K562 (cell line): Measurements from ENCODE around the gene H2AZ2. TPM values are rescaled to one million over a fixed set of nuclear protein-coding genes. Genes with fewer than 3 reads are reported as not detected.

ENCODE experiments used
- ATAC-seq: fragments of 200-7000 bp; cut with Tn5 transposase; 3 replicates; pipeline ENCODE4 v1.9.1; 2020; ENCODE audit warnings: moderate library complexity
- BruUV-seq: library from RNA; stranded (reverse); fragments of 400-500 nt; replicated peaks from 2 replicates; lab custom pipeline; 2021; lab: Mats Ljungman, UMichigan
- CTCF ChIA-PET: fragments of 300-600 bp; formaldehyde crosslinking; extraction: SDS; loops from one replicate; lab custom pipeline; 2021; ENCODE audit warnings: low intra/inter-chr PET ratio; lab: Yijun Ruan, JAX
- POLR2A ChIA-PET: fragments of 300-600, 350-650 bp; sonication (Branson Sonifier 250); formaldehyde crosslinking; extraction: SDS; loops from one replicate; lab custom pipeline; 2021; ENCODE audit warnings: antibody characterized with exemption, inconsistent platforms; lab: Yijun Ruan, JAX
- DNase-seq, 4 experiments: peaks; one replicate each; pipeline versions ENCODE4 v3.0.0 to v3.0.0-alpha.2; 2011 to 2018; ENCODE audit warnings: low spot score in 3 of 4, mixed read lengths in 3 of 4; ENCODE audit errors: extremely low read depth in 1 of 4
- FAIRE-seq: peaks from 2 replicates; lab custom pipeline; 2011; peaks lifted over from hg19 to GRCh38; lab: Jason Lieb, UNC
- H2AFZ ChIP-seq: 2 replicates; pipeline ENCODE4 v1.6.0; 2011; ENCODE audit warnings: low read depth, low read length, control low read depth, inconsistent platforms
- H3K27ac ChIP-seq: fragments of 200-600 bp; 3 replicates; pipeline ENCODE4 v1.8.0; 2011; ENCODE audit warnings: low read depth, mild to moderate bottlenecking, control low read depth, inconsistent platforms, low read length, moderate library complexity, mixed read lengths; ENCODE audit errors: extremely low read depth
- H3K27me3 ChIP-seq, 2 experiments: fragments of 300-600 bp in 1 of 2; 2 replicates in 1 of 2; 3 replicates in 1 of 2; pipeline versions ENCODE4 v1.6.0 to v1.8.0; 2011; ENCODE audit warnings: inconsistent platforms in 2 of 2, low read length in 2 of 2, mild to moderate bottlenecking in 1 of 2, mixed read lengths in 1 of 2, moderate library complexity in 1 of 2; ENCODE audit not compliant: control insufficient read depth in 2 of 2, insufficient read depth in 2 of 2
- H3K36me3 ChIP-seq: fragments of 300-600 bp; 3 replicates; pipeline ENCODE4 v1.8.0; 2011; ENCODE audit warnings: mild to moderate bottlenecking, low read length, inconsistent platforms; ENCODE audit not compliant: control insufficient read depth, insufficient read depth
- H3K4me1 ChIP-seq, 2 experiments: fragments of 200-600 bp in 1 of 2; replicated peaks in 1 of 2; 2 replicates in 1 of 2; 3 replicates in 1 of 2; pipeline versions ENCODE4 v1.5.1 to v1.8.0; 2011; ENCODE audit warnings: inconsistent platforms in 2 of 2, low read length in 2 of 2, mild to moderate bottlenecking in 1 of 2, mixed read lengths in 1 of 2, moderate library complexity in 1 of 2; ENCODE audit not compliant: control insufficient read depth in 2 of 2, insufficient read depth in 2 of 2
- H3K4me2 ChIP-seq: 2 replicates; pipeline ENCODE4 v1.6.1; 2011; ENCODE audit warnings: low read length, control low read depth, inconsistent platforms, mixed read lengths; ENCODE audit not compliant: insufficient read depth
- H3K4me3 ChIP-seq: fragments of 200-600 bp; sonication (generic), shearing (Covaris generic); 2 replicates; pipeline ENCODE4 v1.5.1; 2016; ENCODE audit warnings: control low read depth, inconsistent platforms
- H3K79me2 ChIP-seq: fragments of 200-600 bp; 3 replicates; pipeline ENCODE4 v1.8.0; 2011; ENCODE audit warnings: low read length, inconsistent platforms; ENCODE audit not compliant: control insufficient read depth, insufficient read depth
- H3K9ac ChIP-seq, 2 experiments: 2 replicates each; pipeline versions ENCODE4 v1.6.0 to v1.6.1; 2011; ENCODE audit warnings: low read depth in 2 of 2, low read length in 2 of 2, control low read depth in 1 of 2, inconsistent platforms in 1 of 2, mild to moderate bottlenecking in 1 of 2, mixed read lengths in 1 of 2; ENCODE audit not compliant: insufficient read depth in 1 of 2
- H3K9me1 ChIP-seq: one replicate; pipeline ENCODE4 v1.6.0; 2011; ENCODE audit warnings: inconsistent platforms, mild to moderate bottlenecking, low read length, moderate library complexity; ENCODE audit not compliant: control insufficient read depth, insufficient read depth
- H3K9me3 ChIP-seq: replicated peaks from 2 replicates; pipeline ENCODE4 v1.5.1; 2011; ENCODE audit warnings: low read depth, low read length, inconsistent platforms; ENCODE audit not compliant: control insufficient read depth, insufficient read depth
- H4K20me1 ChIP-seq: replicated peaks from 2 replicates; pipeline ENCODE4 v1.6.1; 2011; ENCODE audit warnings: low read length, inconsistent platforms, mixed read lengths; ENCODE audit not compliant: control insufficient read depth, insufficient read depth
- ATF3 ChIP-seq, 2 experiments: fragments of 450-650 bp in 1 of 2; sonication (generic) in 1 of 2; formaldehyde crosslinking in 1 of 2; IDR thresholded peaks in 1 of 2; conservative IDR thresholded peaks in 1 of 2; 2 replicates each; pipeline versions ENCODE4 v1.6.1 to v1.8.1; 2016 to 2023; ENCODE audit warnings: mild to moderate bottlenecking in 2 of 2, moderate library complexity in 2 of 2, inconsistent platforms in 1 of 2, missing genetic modification reagents in 1 of 2
- CBX2 ChIP-seq: fragments of 200-600 bp; sonication (generic); IDR thresholded peaks from one replicate; pipeline ENCODE4 v1.6.1; 2012; ENCODE audit warnings: mild to moderate bottlenecking, low read length, inconsistent platforms; ENCODE audit not compliant: insufficient read depth, poor library complexity, severe bottlenecking
- CREB1 ChIP-seq, 2 experiments: sonication (generic) in 1 of 2; formaldehyde crosslinking in 1 of 2; IDR thresholded peaks; 2 replicates each; pipeline versions ENCODE4 v1.6.1 to v1.8.0; 2012 to 2022; ENCODE audit warnings: inconsistent platforms in 1 of 2, mild to moderate bottlenecking in 1 of 2, missing genetic modification reagents in 1 of 2, moderate library complexity in 1 of 2
- FIP1L1 ChIP-seq: fragments of 200-400 bp; formaldehyde crosslinking; IDR thresholded peaks from 2 replicates; pipeline ENCODE4 v1.6.1; 2018; ENCODE audit warnings: mild to moderate bottlenecking, low read depth, low read length; ENCODE audit not compliant: poor library complexity, severe bottlenecking
- KDM5B ChIP-seq: fragments of 200-600 bp; sonication (generic); IDR thresholded peaks from 2 replicates; pipeline ENCODE4 v1.6.1; 2012; ENCODE audit warnings: low read depth, mild to moderate bottlenecking, moderate library complexity, low read length, control low read depth, inconsistent platforms; ENCODE audit not compliant: insufficient replicate concordance
- MTF1 ChIP-seq: fragments of 250-450 bp; sonication (Bioruptor Pico); IDR thresholded peaks from 2 replicates; pipeline ENCODE4 v1.9.0; 2021; ENCODE audit warnings: moderate library complexity, mild to moderate bottlenecking, inconsistent platforms, borderline replicate concordance
- NCOA1 ChIP-seq: fragments of 450-650 bp; IDR thresholded peaks from 2 replicates; pipeline ENCODE4 v1.6.1; 2016; ENCODE audit warnings: low read depth
- NFYB ChIP-seq: IDR thresholded peaks from 2 replicates; pipeline ENCODE4 v1.6.1; 2011; ENCODE audit warnings: mild to moderate bottlenecking, moderate library complexity; ENCODE audit not compliant: insufficient read length; ENCODE audit errors: extremely low read depth
- OTX1 ChIP-seq: fragments of 450-650 bp; formaldehyde crosslinking; IDR thresholded peaks from 2 replicates; pipeline ENCODE4 v1.4.0; 2022; ENCODE audit warnings: mild to moderate bottlenecking
- ZNF12 ChIP-seq: sonication (generic); formaldehyde crosslinking; IDR thresholded peaks from 2 replicates; pipeline ENCODE4 v1.4.0; 2020; ENCODE audit warnings: mild to moderate bottlenecking, missing genetic modification reagents
- ZNF408 ChIP-seq: fragments of 250-450 bp; sonication (Bioruptor Pico); IDR thresholded peaks from 2 replicates; pipeline ENCODE4 v1.4.0; 2020; ENCODE audit warnings: low read depth, mild to moderate bottlenecking, moderate library complexity
- WGBS: fragments of 100-300 bp; shearing (Covaris generic); methylation state at CpG from one replicate; pipeline ENCODE4 v1.1.6; 2016; ENCODE audit warnings: low coverage, mixed read lengths; ENCODE audit not compliant: insufficient coverage; ENCODE audit errors: missing lambda C conversion rate; 5-methylcytosine and 5-hydroxymethylcytosine counted together
- in situ Hi-C: fragments of 300-500 bp; cut with MboI; formaldehyde crosslinking; loops from 4 replicates; pipeline ENCODE4 v1.15.0; 2018; ENCODE audit warnings: inconsistent platforms, mixed read lengths
- intact Hi-C: fragments of 100-400 bp; cut with micrococcal nuclease; formaldehyde crosslinking; loops from 2 replicates; pipeline ENCODE4 v1.14.2; 2022
- polyA plus RNA-seq, 8 experiments: library from polyadenylated mRNA; depleted of rRNA in 4 of 8; stranded (reverse) in 5 of 8; unstranded in 3 of 8; fragments of >200 nt; fragmentation: Nextera tagmentation in 2 of 8; fragmentation: Illumina TruSeq in 1 of 8; extraction: Ambion mirVana in 2 of 8; extraction: Trizol in 1 of 8; gene quantifications; 2 replicates each; pipeline versions ENCODE4 v1.2.1 to v1.2.3, GENCODE V29; 2011 to 2014; ENCODE audit warnings: inconsistent platforms in 1 of 8, missing spikeins in 1 of 8
- total RNA-seq, 7 experiments: library from RNA; depleted of rRNA in 6 of 7; stranded (reverse); fragments of >200 nt in 6 of 7; fragmentation: Illumina TruSeq in 2 of 7; extraction: Trizol in 2 of 7; gene quantifications; 2 replicates each; pipeline versions ENCODE4 v1.2.1 to v1.2.3, GENCODE V29; 2011 to 2021; ENCODE audit warnings: low replicate concordance in 1 of 7
- TF ChIP-seq, protein P1 (sequence below): IDR thresholded peaks from 2 replicates; pipeline ENCODE4 v1.6.1; 2014; ENCODE audit warnings: antibody characterized with exemption
- TF ChIP-seq, protein P2 (sequence below): sonication (generic); formaldehyde crosslinking; IDR thresholded peaks from 2 replicates; pipeline ENCODE4 v1.8.1; 2023; ENCODE audit warnings: mild to moderate bottlenecking, missing genetic modification reagents
- TF ChIP-seq, protein P3 (sequence below): fragments of 450-650 bp; IDR thresholded peaks from one replicate; pipeline ENCODE4 v1.6.1; 2018; ENCODE audit warnings: mild to moderate bottlenecking, moderate library complexity; ENCODE audit not compliant: partially characterized antibody

The H2AZ2 gene
- total and polyA plus RNA-seq, 9 of the 15 experiments (the other 6 are each of a cell fraction or from before 2014, with no cell fraction given): 105 to 382 (median 286) TPM

- in situ Hi-C loops (no loop called here), intact Hi-C loops (loop anchor here (2.0 to 5.0 kb wide), 3 partner anchors 36 to 102 kb away; partner anchors contain the start of gene H2AZ2)
- Histone ChIP-seq H3K27me3 (no peaks in the 10 kb centered on the region), H3K9me3 (no peaks in the 10 kb centered on the region), H3K4me2 (peak overlapping the region; percentile 88), H3K36me3 (peaks cover 45% of the 10 kb centered on the region), H4K20me1 (peaks cover 45% of the 10 kb centered on the region), H3K27ac (peak overlapping the region; percentile 96), H2AFZ (peak overlapping the region; percentile 74), H3K79me2 (peaks cover 68% of the 10 kb centered on the region), H3K4me3 (peak overlapping the region; percentile 78), H3K9me1 (no peaks in the 10 kb centered on the region), H3K9ac (peak overlapping the region; percentile 89 to 99), H3K4me1 (peaks cover 16 to 36% of the 10 kb centered on the region in 2 experiments)
- ATAC-seq (peak; percentile 48), FAIRE-seq (no peak), DNase-seq (peak; percentile 47 to 70 (median 54))
- WGBS: 0% methylated on average over 67 of the region's 107 CpGs
- BruUV-seq: no TSS peak
- ChIA-PET POLR2A (interaction anchor here (0.6 to 3.6 kb wide), 21 partner anchors 7 to 319 kb away, joined by 3 to 43 read pairs (median 4); partner anchors contain the start of genes DDX56, H2AZ2, OGDH and PPIA), CTCF (no interaction called here)
- TF ChIP-seq NCOA1 (no peak), ZNF408 (CRISPR knock-in tag) (no peak), ATF3 (IDR thresholded peaks at IDR 0.05) (no peak), ATF3 (CRISPR knock-in tag; conservative IDR thresholded peaks at IDR 0.05) (0 out of 2 replicates have a peak, but pooled peaks have one; percentile 48), OTX1 (CRISPR knock-in tag) (no peak), ZNF12 (CRISPR knock-in tag) (no peak), MTF1 (CRISPR knock-in tag) (no peak), FIP1L1 (peak; percentile 68), NFYB (no peak), CBX2 (no peak), KDM5B (no peak), CREB1 (IDR thresholded peaks at IDR 0.05) (0 out of 2 replicates have a peak, but pooled peaks have one; percentile 20), CREB1 (CRISPR knock-in tag; IDR thresholded peaks at IDR 0.05) (no peak)
- TF ChIP-seq, protein P1, sequence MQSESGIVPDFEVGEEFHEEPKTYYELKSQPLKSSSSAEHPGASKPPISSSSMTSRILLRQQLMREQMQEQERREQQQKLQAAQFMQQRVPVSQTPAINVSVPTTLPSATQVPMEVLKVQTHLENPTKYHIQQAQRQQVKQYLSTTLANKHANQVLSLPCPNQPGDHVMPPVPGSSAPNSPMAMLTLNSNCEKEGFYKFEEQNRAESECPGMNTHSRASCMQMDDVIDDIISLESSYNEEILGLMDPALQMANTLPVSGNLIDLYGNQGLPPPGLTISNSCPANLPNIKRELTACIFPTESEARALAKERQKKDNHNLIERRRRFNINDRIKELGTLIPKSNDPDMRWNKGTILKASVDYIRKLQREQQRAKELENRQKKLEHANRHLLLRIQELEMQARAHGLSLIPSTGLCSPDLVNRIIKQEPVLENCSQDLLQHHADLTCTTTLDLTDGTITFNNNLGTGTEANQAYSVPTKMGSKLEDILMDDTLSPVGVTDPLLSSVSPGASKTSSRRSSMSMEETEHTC: no peak
- TF ChIP-seq, protein P2, sequence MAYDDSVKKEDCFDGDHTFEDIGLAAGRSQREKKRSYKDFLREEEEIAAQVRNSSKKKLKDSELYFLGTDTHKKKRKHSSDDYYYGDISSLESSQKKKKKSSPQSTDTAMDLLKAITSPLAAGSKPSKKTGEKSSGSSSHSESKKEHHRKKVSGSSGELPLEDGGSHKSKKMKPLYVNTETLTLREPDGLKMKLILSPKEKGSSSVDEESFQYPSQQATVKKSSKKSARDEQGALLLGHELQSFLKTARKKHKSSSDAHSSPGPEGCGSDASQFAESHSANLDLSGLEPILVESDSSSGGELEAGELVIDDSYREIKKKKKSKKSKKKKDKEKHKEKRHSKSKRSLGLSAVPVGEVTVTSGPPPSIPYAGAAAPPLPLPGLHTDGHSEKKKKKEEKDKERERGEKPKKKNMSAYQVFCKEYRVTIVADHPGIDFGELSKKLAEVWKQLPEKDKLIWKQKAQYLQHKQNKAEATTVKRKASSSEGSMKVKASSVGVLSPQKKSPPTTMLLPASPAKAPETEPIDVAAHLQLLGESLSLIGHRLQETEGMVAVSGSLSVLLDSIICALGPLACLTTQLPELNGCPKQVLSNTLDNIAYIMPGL (CRISPR knock-in tag): no peak
- TF ChIP-seq, protein P3, sequence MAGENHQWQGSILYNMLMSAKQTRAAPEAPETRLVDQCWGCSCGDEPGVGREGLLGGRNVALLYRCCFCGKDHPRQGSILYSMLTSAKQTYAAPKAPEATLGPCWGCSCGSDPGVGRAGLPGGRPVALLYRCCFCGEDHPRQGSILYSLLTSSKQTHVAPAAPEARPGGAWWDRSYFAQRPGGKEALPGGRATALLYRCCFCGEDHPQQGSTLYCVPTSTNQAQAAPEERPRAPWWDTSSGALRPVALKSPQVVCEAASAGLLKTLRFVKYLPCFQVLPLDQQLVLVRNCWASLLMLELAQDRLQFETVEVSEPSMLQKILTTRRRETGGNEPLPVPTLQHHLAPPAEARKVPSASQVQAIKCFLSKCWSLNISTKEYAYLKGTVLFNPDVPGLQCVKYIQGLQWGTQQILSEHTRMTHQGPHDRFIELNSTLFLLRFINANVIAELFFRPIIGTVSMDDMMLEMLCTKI: no peak
Measured at GRCh38 chr7:44884621-44885393, 36.9 kb upstream of the H2AZ2 start.
